ENCODE data around the gene FMO1.

FMO1 gene

GRCh38 chr1:171251042-171251951 lies 3.0 kb downstream of the FMO1 start:
- H3K4me3 ChIP-seq, result peak overlapping the region; percentile 38
- in situ Hi-C loops (cut with MboI; ENCODE audit: low sequenced_read_pairs), result no loop called here
- no peaks in the 10 kb centered on the region for H3K36me3 ChIP-seq (replicated peaks)
- DNase-seq (ENCODE audit: low spot score in 2 of 2), result peak; percentile 42 to 81
- no peaks in the 10 kb centered on the region for H3K4me1 ChIP-seq
- H3K9me3 ChIP-seq, result no peaks in the 10 kb centered on the region
- H3K27me3 ChIP-seq (ENCODE audit: low read depth), result peaks cover 25% of the 10 kb centered on the region

DNA sequence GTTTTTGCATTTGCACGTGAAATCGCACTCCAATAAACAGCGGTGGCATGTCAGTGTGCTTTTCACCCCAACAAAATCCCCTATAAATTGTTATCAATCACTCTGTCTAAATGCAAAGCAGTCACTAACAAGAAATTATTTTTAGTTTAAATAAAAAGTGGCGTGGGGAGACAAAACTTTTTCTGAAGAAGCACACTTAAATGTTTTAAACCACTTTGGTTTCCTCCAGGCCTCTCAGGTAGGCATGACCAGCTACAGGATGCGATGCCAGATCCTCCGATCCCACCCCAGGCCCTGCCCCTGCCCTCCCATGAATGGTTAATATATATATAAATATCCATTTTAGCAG lies 3.6 kb downstream of the FMO1 start:
- in situ Hi-C loops (cut with MboI; ENCODE audit: low sequenced_read_pairs), result no loop called here
- DNase-seq (ENCODE audit: low spot score in 2 of 2), result no peak
- peaks cover 25% of the 10 kb centered on the region for H3K27me3 ChIP-seq (ENCODE audit: low read depth)
- H3K4me1 ChIP-seq, result no peaks in the 10 kb centered on the region
- H3K36me3 ChIP-seq (replicated peaks), result no peaks in the 10 kb centered on the region
- no peaks in the 10 kb centered on the region for H3K9me3 ChIP-seq
- peak overlapping the region; percentile 38; the same call in 1 of the 2 replicates for H3K4me3 ChIP-seq

GRCh38 chr1:171252482-171252881 lies 4.2 kb downstream of the FMO1 start:
- in situ Hi-C loops (cut with MboI; ENCODE audit: low sequenced_read_pairs), result no loop called here
- H3K4me3 ChIP-seq, result no peak overlapping the region
- no peaks in the 10 kb centered on the region for H3K36me3 ChIP-seq (replicated peaks)
- peaks cover 25% of the 10 kb centered on the region for H3K27me3 ChIP-seq (ENCODE audit: low read depth)
- H3K9me3 ChIP-seq, result no peaks in the 10 kb centered on the region
- no peaks in the 10 kb centered on the region for H3K4me1 ChIP-seq
- DNase-seq (ENCODE audit: low spot score in 2 of 2), result no peak

DNA sequence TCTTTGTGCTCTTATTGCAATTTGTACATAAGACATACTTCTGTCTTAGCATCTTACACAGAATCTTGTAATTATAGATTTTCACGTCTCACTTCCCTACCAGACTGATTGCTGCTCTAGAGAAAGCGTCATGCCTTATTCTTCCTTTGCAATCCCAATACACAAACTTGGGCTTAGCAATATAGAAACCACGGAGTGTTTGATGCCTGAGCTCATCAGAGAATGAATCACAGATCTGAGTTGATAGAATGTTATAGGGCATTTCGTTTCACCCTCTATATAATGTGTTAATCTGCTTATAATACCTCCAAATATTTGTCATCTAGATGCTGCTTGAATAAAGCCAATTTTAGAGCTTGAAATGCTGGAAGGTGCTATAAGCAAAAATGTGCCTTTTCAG lies 6.6 kb downstream of the FMO1 start:
- in situ Hi-C loops (cut with MboI; ENCODE audit: low sequenced_read_pairs), result no loop called here
- H3K9me3 ChIP-seq, result no peaks in the 10 kb centered on the region
- no peak overlapping the region for H3K4me3 ChIP-seq
- H3K27me3 ChIP-seq (ENCODE audit: low read depth), result peaks cover 11% of the 10 kb centered on the region
- no peak for DNase-seq (ENCODE audit: low spot score in 2 of 2)
- H3K4me1 ChIP-seq, result no peaks in the 10 kb centered on the region
- H3K36me3 ChIP-seq (replicated peaks), result no peaks in the 10 kb centered on the region

DNA sequence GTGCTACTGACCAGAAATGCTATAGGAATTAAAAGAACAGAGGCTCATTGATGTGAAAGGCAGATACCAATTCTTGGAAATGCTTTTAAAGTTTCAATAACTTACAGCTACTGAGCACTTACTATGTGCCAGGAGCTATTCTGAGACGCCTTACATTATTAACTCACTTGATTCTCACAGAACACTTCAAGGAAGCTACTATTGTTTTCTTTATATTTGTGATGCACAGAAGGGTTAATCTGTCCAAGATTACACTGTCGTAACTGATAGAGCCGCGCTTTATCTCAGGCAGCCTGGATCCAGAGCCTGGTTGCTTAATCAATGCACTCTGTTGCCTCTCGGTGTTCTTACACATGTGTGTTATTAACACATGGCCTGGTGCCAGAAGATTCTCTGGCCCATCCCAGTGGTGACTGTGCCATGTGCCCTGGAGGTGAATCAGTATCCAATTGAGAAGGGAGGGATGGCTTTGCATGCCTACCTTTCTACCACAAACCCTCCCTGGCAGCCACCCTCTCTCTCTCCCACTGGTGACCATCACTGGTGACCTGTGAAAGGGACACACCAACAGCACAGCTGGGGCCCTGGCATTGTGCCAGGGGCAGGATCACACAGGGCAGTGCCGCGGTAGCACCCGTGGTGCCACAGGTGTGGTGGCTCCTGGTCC lies 8.8 kb downstream of the FMO1 start:
- no peak for DNase-seq (ENCODE audit: low spot score in 2 of 2)
- Histone ChIP-seq H3K9me3 (no peaks in the 10 kb centered on the region), H3K4me1 (no peaks in the 10 kb centered on the region), H3K27me3 (ENCODE audit: low read depth) (peaks cover 3% of the 10 kb centered on the region), H3K4me3 (no peak overlapping the region), H3K36me3 (replicated peaks) (no peaks in the 10 kb centered on the region)
- in situ Hi-C loops (cut with MboI; ENCODE audit: low sequenced_read_pairs), result no loop called here

- Histone ChIP-seq H3K4me3 (no peak overlapping the region), H3K36me3 (replicated peaks) (no peaks in the 10 kb centered on the region), H3K4me1 (no peaks in the 10 kb centered on the region), H3K9me3 (no peaks in the 10 kb centered on the region), H3K27me3 (ENCODE audit: low read depth) (peaks cover 3% of the 10 kb centered on the region; the same call in 1 of the 2 replicates)
- no peak for DNase-seq (ENCODE audit: low spot score in 2 of 2)
- in situ Hi-C loops (cut with MboI; ENCODE audit: low sequenced_read_pairs), result no loop called here
Measured at GRCh38 chr1:171257607-171258076, 9.3 kb downstream of the FMO1 start.

DNA sequence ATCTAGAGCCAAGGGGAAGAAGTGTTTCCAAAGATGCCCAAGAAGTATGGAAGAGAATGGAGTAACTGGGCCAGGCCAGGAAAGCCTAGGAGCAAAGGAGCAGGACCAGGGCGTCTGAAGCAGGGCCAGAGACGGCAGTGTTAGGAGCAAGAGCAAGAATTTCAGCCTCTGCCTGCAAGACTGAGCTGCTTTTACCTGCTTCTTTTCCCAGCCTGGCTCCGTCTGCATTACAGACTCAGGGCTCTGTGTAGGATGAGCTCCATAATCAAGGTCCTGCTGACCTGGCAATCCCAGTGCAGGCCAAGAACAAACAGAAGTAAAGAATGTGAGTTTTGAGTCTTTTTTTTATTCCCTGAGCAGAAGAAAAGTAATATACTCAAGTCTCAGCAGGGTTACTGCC lies 10.1 kb downstream of the FMO1 start:
- peaks cover 3% of the 10 kb centered on the region; the same call in 1 of the 2 replicates for H3K27me3 ChIP-seq (ENCODE audit: low read depth)
- in situ Hi-C loops (cut with MboI; ENCODE audit: low sequenced_read_pairs), result no loop called here
- DNase-seq (ENCODE audit: low spot score in 2 of 2), result no peak
- no peaks in the 10 kb centered on the region for H3K36me3 ChIP-seq (replicated peaks)
- no peaks in the 10 kb centered on the region for H3K9me3 ChIP-seq
- no peaks in the 10 kb centered on the region for H3K4me1 ChIP-seq
- no peak overlapping the region for H3K4me3 ChIP-seq

GRCh38 chr1:171258943-171259342 lies 10.6 kb downstream of the FMO1 start:
- in situ Hi-C loops (cut with MboI; ENCODE audit: low sequenced_read_pairs), result no loop called here
- H3K4me3 ChIP-seq, result no peak overlapping the region

DNA sequence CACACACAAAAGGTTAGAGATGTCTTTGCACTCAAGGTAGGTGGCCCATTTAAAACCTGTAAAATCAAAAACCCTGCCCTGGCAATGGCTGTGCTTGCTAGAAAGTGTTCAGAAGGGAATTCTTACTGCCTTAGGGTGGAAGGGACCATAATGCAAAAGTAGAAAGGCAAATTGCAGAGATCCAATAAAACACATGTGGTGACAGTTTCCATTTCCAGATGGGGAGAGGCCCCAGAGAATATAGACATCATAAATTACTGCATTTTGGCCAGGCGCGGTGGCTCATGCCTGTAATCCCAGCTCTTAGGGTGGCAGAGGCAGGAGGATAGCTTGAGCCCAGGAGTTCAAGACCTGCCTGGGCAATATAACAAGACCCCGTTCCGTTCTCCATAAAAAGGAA lies 13.0 kb downstream of the FMO1 start:
- Histone ChIP-seq H3K27me3 (ENCODE audit: low read depth) (no peaks in the 10 kb centered on the region), H3K4me1 (no peaks in the 10 kb centered on the region), H3K36me3 (replicated peaks) (no peaks in the 10 kb centered on the region), H3K4me3 (no peak overlapping the region), H3K9me3 (no peaks in the 10 kb centered on the region)
- in situ Hi-C loops (cut with MboI; ENCODE audit: low sequenced_read_pairs), result no loop called here
- no peak for DNase-seq (ENCODE audit: low spot score in 2 of 2)

More at GRCh38 chr1:171258943-171259342, 10.6 kb downstream of the FMO1 start:
- H3K27me3 ChIP-seq (ENCODE audit: low read depth), result no peaks in the 10 kb centered on the region; the same call in 1 of the 2 replicates
- H3K36me3 ChIP-seq (replicated peaks), result no peaks in the 10 kb centered on the region
- no peak for DNase-seq (ENCODE audit: low spot score in 2 of 2)
- H3K9me3 ChIP-seq, result no peaks in the 10 kb centered on the region
- H3K4me1 ChIP-seq, result no peaks in the 10 kb centered on the region

DNA sequence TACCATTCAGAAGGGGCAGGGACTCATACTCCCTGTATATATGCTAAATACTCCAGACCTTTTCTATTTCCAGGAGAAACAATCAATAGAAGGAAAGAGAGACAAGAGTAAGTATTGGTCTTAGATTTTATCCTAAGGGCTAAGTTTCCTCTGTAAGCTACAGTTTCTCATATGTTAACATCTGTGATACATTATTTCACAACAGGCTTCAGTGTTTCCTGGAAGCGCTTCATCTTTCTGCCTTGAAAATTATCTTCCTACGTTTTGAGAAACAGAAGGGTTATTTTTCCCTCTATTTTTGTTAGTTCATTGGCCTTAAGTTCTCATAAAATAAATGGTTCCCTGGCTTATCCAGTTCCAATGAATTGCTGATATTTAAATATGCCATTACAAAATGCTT lies 15.6 kb downstream of the FMO1 start:
- DNase-seq (ENCODE audit: low spot score in 2 of 2), result no peak
- Histone ChIP-seq H3K4me3 (no peak overlapping the region), H3K27me3 (ENCODE audit: low read depth) (no peaks in the 10 kb centered on the region), H3K4me1 (no peaks in the 10 kb centered on the region), H3K36me3 (replicated peaks) (no peaks in the 10 kb centered on the region), H3K9me3 (no peaks in the 10 kb centered on the region)
- in situ Hi-C loops (cut with MboI; ENCODE audit: low sequenced_read_pairs), result no loop called here

- in situ Hi-C loops (cut with MboI; ENCODE audit: low sequenced_read_pairs), result no loop called here
- H3K36me3 ChIP-seq (replicated peaks), result no peaks in the 10 kb centered on the region
- no peak for DNase-seq (ENCODE audit: low spot score in 2 of 2)
- no peak overlapping the region for H3K4me3 ChIP-seq
- no peaks in the 10 kb centered on the region for H3K4me1 ChIP-seq
- H3K27me3 ChIP-seq (ENCODE audit: low read depth), result no peaks in the 10 kb centered on the region
- no peaks in the 10 kb centered on the region for H3K9me3 ChIP-seq
Measured at GRCh38 chr1:171265686-171266085, 17.4 kb downstream of the FMO1 start.

- Histone ChIP-seq H3K4me1 (no peaks in the 10 kb centered on the region), H3K36me3 (replicated peaks) (no peaks in the 10 kb centered on the region), H3K9me3 (no peaks in the 10 kb centered on the region), H3K4me3 (no peak overlapping the region), H3K27me3 (ENCODE audit: low read depth) (no peaks in the 10 kb centered on the region)
- in situ Hi-C loops (cut with MboI; ENCODE audit: low sequenced_read_pairs), result no loop called here
- DNase-seq (ENCODE audit: low spot score in 2 of 2), result no peak
Measured at GRCh38 chr1:171266930-171267329, 18.6 kb downstream of the FMO1 start.

DNA sequence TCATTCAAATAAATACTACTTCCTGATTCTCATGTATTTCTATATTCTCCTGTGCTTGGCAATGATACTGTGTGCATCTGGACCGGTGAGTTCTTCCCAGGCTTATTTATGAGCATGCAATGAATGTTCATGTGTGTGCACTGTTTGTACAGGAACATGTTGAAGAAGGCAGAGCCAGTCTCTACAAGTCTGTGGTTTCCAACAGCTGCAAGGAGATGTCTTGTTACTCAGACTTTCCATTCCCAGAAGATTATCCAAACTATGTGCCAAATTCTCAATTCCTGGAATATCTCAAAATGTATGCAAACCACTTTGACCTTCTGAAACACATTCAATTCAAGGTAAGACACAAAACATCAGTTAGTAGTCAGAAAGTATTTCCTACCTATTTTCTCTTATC lies 19.1 kb downstream of the FMO1 start:
- in situ Hi-C loops (cut with MboI; ENCODE audit: low sequenced_read_pairs), result no loop called here
- DNase-seq (ENCODE audit: low spot score in 2 of 2), result no peak
- no peaks in the 10 kb centered on the region for H3K4me1 ChIP-seq
- no peaks in the 10 kb centered on the region for H3K36me3 ChIP-seq (replicated peaks)
- no peak overlapping the region for H3K4me3 ChIP-seq
- H3K9me3 ChIP-seq, result no peaks in the 10 kb centered on the region
- H3K27me3 ChIP-seq (ENCODE audit: low read depth), result no peaks in the 10 kb centered on the region

GRCh38 chr1:171270806-171271205 lies 22.5 kb downstream of the FMO1 start:
- H3K4me1 ChIP-seq, result no peaks in the 10 kb centered on the region
- H3K9me3 ChIP-seq, result no peaks in the 10 kb centered on the region
- H3K4me3 ChIP-seq, result no peak overlapping the region
- H3K36me3 ChIP-seq (replicated peaks), result no peaks in the 10 kb centered on the region
- no peak for DNase-seq (ENCODE audit: low spot score in 2 of 2)
- in situ Hi-C loops (cut with MboI; ENCODE audit: low sequenced_read_pairs), result no loop called here
- H3K27me3 ChIP-seq (ENCODE audit: low read depth), result no peaks in the 10 kb centered on the region

Measured in HAP-1 (cell line).